MM.1S (cell line): ENCODE measurements around the gene LZTS2.
A peak's percentile ranks its signal among the peaks of the same experiment; 100 is the strongest.

Experiments used
- DNase-seq: peaks from one replicate; pipeline ENCODE4 v3.0.0-alpha.2; 2015
- H2AFZ ChIP-seq: fragments of 300-600 bp; sonication (generic); 2 replicates; pipeline ENCODE4 v1.6.0; 2016; ENCODE audit warnings: antibody characterized with exemption, low read length
- H3F3A ChIP-seq: fragments of 300-600 bp; sonication (generic); 2 replicates; pipeline ENCODE4 v1.6.1; 2016; ENCODE audit warnings: mild to moderate bottlenecking, antibody characterized with exemption, low read length, moderate library complexity, mixed read lengths; ENCODE audit not compliant: insufficient read depth
- H3K27ac ChIP-seq: fragments of 300-600 bp; sonication (generic); 2 replicates; pipeline ENCODE4 v1.5.1; 2016; ENCODE audit warnings: mild to moderate bottlenecking, low read length
- H3K27me3 ChIP-seq: fragments of 300-600 bp; sonication (generic); replicated peaks from 2 replicates; pipeline ENCODE4 v1.6.0; 2016; ENCODE audit warnings: low read length; ENCODE audit not compliant: insufficient read depth
- H3K36me3 ChIP-seq: fragments of 300-600 bp; sonication (generic); replicated peaks from 2 replicates; pipeline ENCODE4 v1.6.1; 2016; ENCODE audit warnings: mild to moderate bottlenecking, low read length, mixed read lengths; ENCODE audit not compliant: insufficient read depth
- H3K4me1 ChIP-seq: fragments of 300-600 bp; sonication (generic); 2 replicates; pipeline ENCODE4 v1.6.1; 2016; ENCODE audit warnings: low read length, mixed read lengths
- H3K4me2 ChIP-seq: fragments of 300-600 bp; sonication (generic); 2 replicates; pipeline ENCODE4 v1.6.0; 2016; ENCODE audit warnings: low read depth, low read length
- H3K4me3 ChIP-seq: fragments of 300-600 bp; sonication (generic); 2 replicates; pipeline ENCODE4 v1.5.1; 2016; ENCODE audit warnings: low read length, mixed read lengths
- H3K79me2 ChIP-seq: fragments of 300-600 bp; sonication (generic); 2 replicates; pipeline ENCODE4 v1.6.1; 2016; ENCODE audit warnings: mixed run types, low read length, mixed read lengths
- H3K9ac ChIP-seq: fragments of 300-600 bp; sonication (generic); 2 replicates; pipeline ENCODE4 v1.6.1; 2016; ENCODE audit warnings: low read length, mixed read lengths
- H3K9me2 ChIP-seq: fragments of 300-600 bp; sonication (generic); replicated peaks from 2 replicates; pipeline ENCODE4 v1.6.1; 2016; ENCODE audit warnings: mild to moderate bottlenecking, low read length, mixed read lengths; ENCODE audit not compliant: insufficient read depth
- H3K9me3 ChIP-seq: fragments of 300-600 bp; sonication (generic); replicated peaks from 2 replicates; pipeline ENCODE4 v1.6.1; 2016; ENCODE audit warnings: mild to moderate bottlenecking, low read length, mixed read lengths; ENCODE audit not compliant: insufficient read depth
- H4K20me1 ChIP-seq: fragments of 300-600 bp; sonication (generic); 2 replicates; pipeline ENCODE4 v1.6.1; 2016; ENCODE audit warnings: mild to moderate bottlenecking, low read length, moderate library complexity, mixed read lengths; ENCODE audit not compliant: insufficient read depth
- EZH2 ChIP-seq: fragments of 300-600 bp; sonication (generic); optimal IDR thresholded peaks from 2 replicates; pipeline ENCODE3; 2017; ENCODE audit warnings: low read depth, mild to moderate bottlenecking, antibody characterized with exemption, low read length, mixed read lengths
- EZH2phosphoT487 ChIP-seq: fragments of 300-600 bp; sonication (generic); IDR thresholded peaks from 2 replicates; pipeline ENCODE4 v1.6.1; 2018; ENCODE audit warnings: antibody characterized with exemption, low read length
- TF ChIP-seq, protein P1 (sequence below): fragments of 300-600 bp; sonication (generic); IDR thresholded peaks from 2 replicates; pipeline ENCODE4 v1.5.1; 2016; ENCODE audit warnings: antibody characterized with exemption, low read length, mixed read lengths

Gene LZTS2

GRCh38 chr10:100981178-100981772 lies 18.3 kb upstream of the LZTS2 start:
- TF ChIP-seq EZH2phosphoT487 (no peak), EZH2 (no peak)
- TF ChIP-seq, protein P1, sequence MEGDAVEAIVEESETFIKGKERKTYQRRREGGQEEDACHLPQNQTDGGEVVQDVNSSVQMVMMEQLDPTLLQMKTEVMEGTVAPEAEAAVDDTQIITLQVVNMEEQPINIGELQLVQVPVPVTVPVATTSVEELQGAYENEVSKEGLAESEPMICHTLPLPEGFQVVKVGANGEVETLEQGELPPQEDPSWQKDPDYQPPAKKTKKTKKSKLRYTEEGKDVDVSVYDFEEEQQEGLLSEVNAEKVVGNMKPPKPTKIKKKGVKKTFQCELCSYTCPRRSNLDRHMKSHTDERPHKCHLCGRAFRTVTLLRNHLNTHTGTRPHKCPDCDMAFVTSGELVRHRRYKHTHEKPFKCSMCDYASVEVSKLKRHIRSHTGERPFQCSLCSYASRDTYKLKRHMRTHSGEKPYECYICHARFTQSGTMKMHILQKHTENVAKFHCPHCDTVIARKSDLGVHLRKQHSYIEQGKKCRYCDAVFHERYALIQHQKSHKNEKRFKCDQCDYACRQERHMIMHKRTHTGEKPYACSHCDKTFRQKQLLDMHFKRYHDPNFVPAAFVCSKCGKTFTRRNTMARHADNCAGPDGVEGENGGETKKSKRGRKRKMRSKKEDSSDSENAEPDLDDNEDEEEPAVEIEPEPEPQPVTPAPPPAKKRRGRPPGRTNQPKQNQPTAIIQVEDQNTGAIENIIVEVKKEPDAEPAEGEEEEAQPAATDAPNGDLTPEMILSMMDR, result no peak
- Histone ChIP-seq H3K27ac (no peak overlapping the region), H3K4me3 (no peak overlapping the region), H3K27me3 (no peaks in the 10 kb centered on the region), H3K9ac (no peak overlapping the region), H3K4me1 (peaks cover 5% of the 10 kb centered on the region), H3K9me3 (no peaks in the 10 kb centered on the region), H3K4me2 (no peak overlapping the region), H3K9me2 (no peaks in the 10 kb centered on the region), H3K79me2 (peaks cover 7% of the 10 kb centered on the region), H3F3A (no peaks in the 10 kb centered on the region), H2AFZ (no peak overlapping the region), H4K20me1 (no peaks in the 10 kb centered on the region), H3K36me3 (no peaks in the 10 kb centered on the region)
- no peak for DNase-seq

GRCh38 chr10:100982916-100983830 lies 16.4 kb upstream of the LZTS2 start:
- Histone ChIP-seq H3K27me3 (no peaks in the 10 kb centered on the region), H3K27ac (no peak overlapping the region), H3K4me3 (no peak overlapping the region), H3F3A (0 out of 2 replicates have a peak, but pooled peaks cover 4% of the 10 kb centered on the region), H3K79me2 (peaks cover 26% of the 10 kb centered on the region), H3K9ac (no peak overlapping the region), H3K4me2 (no peak overlapping the region), H3K9me3 (no peaks in the 10 kb centered on the region), H3K36me3 (no peaks in the 10 kb centered on the region), H2AFZ (no peak overlapping the region), H3K9me2 (no peaks in the 10 kb centered on the region), H4K20me1 (no peaks in the 10 kb centered on the region), H3K4me1 (peaks cover 10% of the 10 kb centered on the region)
- no peak for DNase-seq
- TF ChIP-seq EZH2, result no peak
- TF ChIP-seq, protein P1, result no peak
- TF ChIP-seq EZH2phosphoT487, result no peak

- Histone ChIP-seq H3K27ac (no peak overlapping the region), H3K9me3 (no peaks in the 10 kb centered on the region), H4K20me1 (no peaks in the 10 kb centered on the region), H3K4me1 (peaks cover 17% of the 10 kb centered on the region), H3K27me3 (no peaks in the 10 kb centered on the region), H3K9ac (no peak overlapping the region), H3K36me3 (no peaks in the 10 kb centered on the region), H3F3A (0 out of 2 replicates have a peak, but pooled peaks cover 4% of the 10 kb centered on the region), H2AFZ (no peak overlapping the region), H3K9me2 (no peaks in the 10 kb centered on the region), H3K79me2 (peaks cover 34% of the 10 kb centered on the region), H3K4me3 (no peak overlapping the region), H3K4me2 (no peak overlapping the region)
- DNase-seq, result peak; percentile 3
- TF ChIP-seq, protein P1, result no peak
- TF ChIP-seq EZH2phosphoT487 (no peak), EZH2 (no peak)
Measured at GRCh38 chr10:100983868-100984671, 15.5 kb upstream of the LZTS2 start.
